Fibroblast of pulmonary artery (primary cell): ENCODE data around the gene WDR35.

Experiments
- DNase-seq: peaks from one replicate; pipeline ENCODE4 v3.0.0-alpha.2; 2010; ENCODE audit warnings: low read depth
- H3K4me3 ChIP-seq: replicated peaks from 2 replicates; pipeline ENCODE4 v1.5.1; 2011; ENCODE audit warnings: low read depth, mild to moderate bottlenecking, control low read depth, low read length, moderate library complexity
- CTCF ChIP-seq: IDR thresholded peaks from 2 replicates; pipeline ENCODE4 v1.5.1; 2011; ENCODE audit warnings: mild to moderate bottlenecking, control low read depth, low read length, inconsistent platforms; ENCODE audit errors: missing control alignments

WDR35 gene

GRCh38 chr2:19888831-19889230, 101.1 kb downstream of the WDR35 start:
- no peak overlapping the region for H3K4me3 ChIP-seq
- TF ChIP-seq CTCF = no peak
- DNase-seq = no peak

- no peak for TF ChIP-seq CTCF
- DNase-seq = no peak
- no peak overlapping the region for H3K4me3 ChIP-seq
Measured at GRCh38 chr2:19887510-19887909, 102.4 kb downstream of the WDR35 start.

- TF ChIP-seq CTCF = no peak
- no peak for DNase-seq
Measured at GRCh38 chr2:19886261-19886660, 103.6 kb downstream of the WDR35 start.

GRCh38 chr2:19885791-19886190, 104.1 kb downstream of the WDR35 start:
- no peak overlapping the region for H3K4me3 ChIP-seq
- no peak for TF ChIP-seq CTCF
- no peak for DNase-seq

More at GRCh38 chr2:19886261-19886660, 103.6 kb downstream of the WDR35 start:
- no peak overlapping the region for H3K4me3 ChIP-seq

- no peak for DNase-seq
- no peak overlapping the region for H3K4me3 ChIP-seq
- no peak for TF ChIP-seq CTCF
Measured at GRCh38 chr2:19883971-19884720, 105.8 kb downstream of the WDR35 start.

GRCh38 chr2:19883486-19883885, 106.4 kb downstream of the WDR35 start:
- TF ChIP-seq CTCF = no peak
- DNase-seq = no peak
- no peak overlapping the region for H3K4me3 ChIP-seq

- no peak for DNase-seq
- no peak for TF ChIP-seq CTCF
- H3K4me3 ChIP-seq = no peak overlapping the region
Measured at GRCh38 chr2:19882286-19882685, 107.6 kb downstream of the WDR35 start.
